ENCODE measurements around the gene PPP1R12B.
"Not testable (repeated sequence)": the region's sequence is repeated elsewhere in the genome, so short reads cannot be mapped to it uniquely, and the experiment has no call there.

Gene PPP1R12B

DNA sequence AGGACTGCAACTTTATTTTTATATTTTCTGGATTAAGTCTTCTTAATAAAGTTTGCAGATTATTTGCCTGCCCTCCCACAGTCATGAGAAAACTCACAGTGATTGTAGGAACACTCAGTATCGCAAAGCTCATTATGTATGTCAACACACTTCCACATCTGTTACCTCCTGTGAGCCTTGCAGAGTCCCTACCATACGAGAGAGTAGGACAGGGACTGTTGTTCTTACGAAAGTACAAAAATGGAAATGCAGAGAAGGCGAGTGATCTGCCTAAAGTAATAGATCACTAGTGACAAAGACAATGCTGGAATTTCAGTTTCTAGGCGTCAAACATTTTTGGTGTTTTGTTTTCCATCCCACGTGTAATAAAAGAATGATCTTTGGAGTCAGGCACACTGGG, 230.1 kb downstream of the PPP1R12B start:
- 67 to 69% methylated on average over 6 of the region's 6 CpGs for WGBS, 2 experiments
- Histone ChIP-seq H3K9me3 (ENCODE audit: control insufficient read depth, low read length) (no peaks in the 10 kb centered on the region), H3K27me3 (ENCODE audit: control insufficient read depth, insufficient read depth, low read length, poor library complexity, severe bottlenecking) (no peaks in the 10 kb centered on the region), H3K4me3 (ENCODE audit: insufficient read depth, low read depth, low read length) (no peak overlapping the region), H3K36me3 (ENCODE audit: control insufficient read depth, insufficient read depth, low read length) (no peaks in the 10 kb centered on the region), H3K27ac (ENCODE audit: insufficient read depth, low read depth, low read length, poor library complexity, severe bottlenecking) (peak overlapping the region; percentile 47), H3K4me1 (ENCODE audit: control insufficient read depth, insufficient read depth, low read length) (peaks cover 25% of the 10 kb centered on the region)

GRCh38 chr1:202579806-202580205, 231.3 kb downstream of the PPP1R12B start:
- Histone ChIP-seq H3K4me1 (ENCODE audit: control insufficient read depth, insufficient read depth, low read length) (peaks cover 25% of the 10 kb centered on the region), H3K36me3 (ENCODE audit: control insufficient read depth, insufficient read depth, low read length) (no peaks in the 10 kb centered on the region), H3K27ac (ENCODE audit: insufficient read depth, low read depth, low read length, poor library complexity, severe bottlenecking) (no peak overlapping the region), H3K27me3 (ENCODE audit: control insufficient read depth, insufficient read depth, low read length, poor library complexity, severe bottlenecking) (no peaks in the 10 kb centered on the region), H3K4me3 (ENCODE audit: insufficient read depth, low read depth, low read length) (no peak overlapping the region), H3K9me3 (ENCODE audit: control insufficient read depth, low read length) (no peaks in the 10 kb centered on the region)
- 83 to 92% methylated on average over 2 of the region's 2 CpGs for WGBS, 2 experiments

DNA sequence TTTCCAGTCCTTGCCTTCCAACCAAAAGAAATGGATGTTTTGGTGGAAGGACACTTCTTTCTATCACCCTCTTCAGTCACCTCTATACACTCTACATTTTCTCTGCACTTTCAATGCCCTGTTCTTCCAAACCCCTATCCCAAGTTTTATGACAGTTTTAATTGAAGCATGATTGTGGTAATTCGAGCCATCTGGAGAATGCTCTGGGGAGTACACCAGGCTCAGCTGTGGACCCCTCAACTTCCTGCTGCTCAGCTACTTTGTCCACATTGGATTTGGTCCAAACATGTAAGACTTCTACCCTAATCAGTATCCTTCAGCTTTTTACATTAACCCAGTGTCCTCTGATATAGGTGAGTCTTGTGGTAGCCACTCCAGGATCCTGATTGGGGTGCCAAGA, 232.1 kb downstream of the PPP1R12B start:
- H3K27ac ChIP-seq (ENCODE audit: insufficient read depth, low read depth, low read length, poor library complexity, severe bottlenecking), result no peak overlapping the region
- no peaks in the 10 kb centered on the region for H3K9me3 ChIP-seq (ENCODE audit: control insufficient read depth, low read length)
- no peak overlapping the region for H3K4me3 ChIP-seq (ENCODE audit: insufficient read depth, low read depth, low read length)
- H3K27me3 ChIP-seq (ENCODE audit: control insufficient read depth, insufficient read depth, low read length, poor library complexity, severe bottlenecking), result no peaks in the 10 kb centered on the region
- 82 to 95% methylated on average over 1 of the region's 1 CpG for WGBS, 2 experiments
- H3K4me1 ChIP-seq (ENCODE audit: control insufficient read depth, insufficient read depth, low read length), result peaks cover 25% of the 10 kb centered on the region
- H3K36me3 ChIP-seq (ENCODE audit: control insufficient read depth, insufficient read depth, low read length), result no peaks in the 10 kb centered on the region

DNA sequence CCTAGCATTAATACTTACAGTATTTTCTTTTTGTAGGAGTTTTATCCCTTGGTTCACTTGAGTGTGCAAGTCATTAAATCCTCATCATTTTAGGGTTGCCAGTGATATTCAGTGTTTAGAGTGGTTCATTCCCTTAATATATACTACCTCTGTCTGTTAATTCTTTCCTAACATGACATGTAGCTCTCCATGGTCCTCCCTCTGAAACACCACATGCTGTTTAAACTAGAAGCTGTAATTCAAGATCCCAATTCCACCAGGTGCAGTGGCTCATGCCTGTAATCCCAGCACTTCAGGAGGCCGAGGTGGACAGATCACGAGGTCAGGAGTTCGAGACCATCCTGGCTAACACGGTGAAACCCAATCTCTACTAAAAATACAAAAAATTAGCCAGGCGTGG, 233.9 kb downstream of the PPP1R12B start:
- not testable (repeated sequence) for H3K36me3 ChIP-seq (ENCODE audit: control insufficient read depth, insufficient read depth, low read length); H3K27me3 ChIP-seq (ENCODE audit: control insufficient read depth, insufficient read depth, low read length, poor library complexity, severe bottlenecking); H3K9me3 ChIP-seq (ENCODE audit: control insufficient read depth, low read length); H3K27ac ChIP-seq (ENCODE audit: insufficient read depth, low read depth, low read length, poor library complexity, severe bottlenecking); H3K4me3 ChIP-seq (ENCODE audit: insufficient read depth, low read depth, low read length)
- WGBS, 2 experiments, result 84 to 94% methylated on average over 5 of the region's 5 CpGs
- H3K4me1 ChIP-seq (ENCODE audit: control insufficient read depth, insufficient read depth, low read length), result peaks cover 22% of the 10 kb centered on the region

- H3K4me1 ChIP-seq (ENCODE audit: control insufficient read depth, insufficient read depth, low read length), result peaks cover 14% of the 10 kb centered on the region
- H3K9me3 ChIP-seq (ENCODE audit: control insufficient read depth, low read length), result no peaks in the 10 kb centered on the region
- no peaks in the 10 kb centered on the region for H3K36me3 ChIP-seq (ENCODE audit: control insufficient read depth, insufficient read depth, low read length)
- no peaks in the 10 kb centered on the region for H3K27me3 ChIP-seq (ENCODE audit: control insufficient read depth, insufficient read depth, low read length, poor library complexity, severe bottlenecking)
- no peak overlapping the region for H3K4me3 ChIP-seq (ENCODE audit: insufficient read depth, low read depth, low read length)
- no peak overlapping the region for H3K27ac ChIP-seq (ENCODE audit: insufficient read depth, low read depth, low read length, poor library complexity, severe bottlenecking)
- 90 to 94% methylated on average over 8 of the region's 8 CpGs for WGBS, 2 experiments
Observed at GRCh38 chr1:202584707-202585589, 236.4 kb downstream of the PPP1R12B start.

GRCh38 chr1:202585590-202585933, 237.1 kb downstream of the PPP1R12B start:
- no peaks in the 10 kb centered on the region for H3K36me3 ChIP-seq (ENCODE audit: control insufficient read depth, insufficient read depth, low read length)
- H3K27ac ChIP-seq (ENCODE audit: insufficient read depth, low read depth, low read length, poor library complexity, severe bottlenecking), result no peak overlapping the region
- no peaks in the 10 kb centered on the region for H3K9me3 ChIP-seq (ENCODE audit: control insufficient read depth, low read length)
- peaks cover 14% of the 10 kb centered on the region for H3K4me1 ChIP-seq (ENCODE audit: control insufficient read depth, insufficient read depth, low read length)
- no peaks in the 10 kb centered on the region for H3K27me3 ChIP-seq (ENCODE audit: control insufficient read depth, insufficient read depth, low read length, poor library complexity, severe bottlenecking)
- no peak overlapping the region for H3K4me3 ChIP-seq (ENCODE audit: insufficient read depth, low read depth, low read length)

DNA sequence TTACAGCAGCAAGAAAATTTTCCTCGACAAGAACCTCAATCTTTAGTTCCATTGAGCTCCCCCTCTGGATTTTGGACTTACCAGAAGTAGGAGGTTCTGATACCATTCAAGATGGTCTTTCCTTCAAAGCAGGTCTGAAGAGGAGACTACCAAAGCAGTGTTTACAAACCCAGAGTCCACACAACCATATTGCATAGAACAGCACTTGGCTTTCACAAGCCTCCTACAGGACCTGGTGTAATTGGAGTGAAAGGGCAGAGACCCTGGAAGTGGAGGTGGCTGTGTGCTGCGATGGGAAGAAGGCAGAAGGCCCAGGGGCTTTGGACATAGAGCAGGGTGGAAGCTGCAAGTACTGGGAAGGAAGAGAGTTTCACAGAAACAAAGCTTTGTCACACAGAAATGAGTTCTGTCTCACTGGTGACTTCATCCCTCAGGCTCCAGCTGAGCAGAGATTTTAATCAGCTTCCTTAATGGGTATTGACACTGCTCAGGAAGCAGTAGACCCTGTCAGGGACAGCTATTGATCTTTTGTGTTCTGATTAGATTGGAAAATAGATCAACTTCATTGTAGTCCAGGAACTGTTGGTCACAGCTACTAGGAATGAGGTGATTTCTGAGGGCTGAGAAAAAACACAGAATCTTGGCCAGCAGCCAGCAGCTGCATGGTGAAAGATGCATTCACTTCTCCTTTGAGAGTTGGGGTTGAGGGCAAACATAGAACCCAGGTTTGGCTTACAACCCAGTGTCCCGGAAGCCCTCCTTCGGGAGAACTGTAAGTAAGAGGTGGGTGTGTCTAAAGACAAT, 237.7 kb downstream of the PPP1R12B start:
- H3K27me3 ChIP-seq (ENCODE audit: control insufficient read depth, insufficient read depth, low read length, poor library complexity, severe bottlenecking), result no peaks in the 10 kb centered on the region
- H3K4me1 ChIP-seq (ENCODE audit: control insufficient read depth, insufficient read depth, low read length), result peaks cover 14% of the 10 kb centered on the region
- no peaks in the 10 kb centered on the region for H3K36me3 ChIP-seq (ENCODE audit: control insufficient read depth, insufficient read depth, low read length)
- H3K4me3 ChIP-seq (ENCODE audit: insufficient read depth, low read depth, low read length), result no peak overlapping the region
- H3K27ac ChIP-seq (ENCODE audit: insufficient read depth, low read depth, low read length, poor library complexity, severe bottlenecking), result peak overlapping the region; percentile 52
- WGBS, 2 experiments, result 83 to 94% methylated on average over 4 of the region's 4 CpGs
- H3K9me3 ChIP-seq (ENCODE audit: control insufficient read depth, low read length), result no peaks in the 10 kb centered on the region

- Histone ChIP-seq H3K4me1 (ENCODE audit: control insufficient read depth, insufficient read depth, low read length) (peaks cover 14% of the 10 kb centered on the region), H3K9me3 (ENCODE audit: control insufficient read depth, low read length) (no peaks in the 10 kb centered on the region), H3K36me3 (ENCODE audit: control insufficient read depth, insufficient read depth, low read length) (no peaks in the 10 kb centered on the region), H3K4me3 (ENCODE audit: insufficient read depth, low read depth, low read length) (no peak overlapping the region), H3K27ac (ENCODE audit: insufficient read depth, low read depth, low read length, poor library complexity, severe bottlenecking) (no peak overlapping the region), H3K27me3 (ENCODE audit: control insufficient read depth, insufficient read depth, low read length, poor library complexity, severe bottlenecking) (no peaks in the 10 kb centered on the region)
- WGBS, 2 experiments, result 88 to 93% methylated on average over 1 of the region's 1 CpG
Observed at GRCh38 chr1:202586871-202587270, 238.4 kb downstream of the PPP1R12B start.

- Histone ChIP-seq H3K4me1 (ENCODE audit: control insufficient read depth, insufficient read depth, low read length) (peaks cover 14% of the 10 kb centered on the region), H3K4me3 (ENCODE audit: insufficient read depth, low read depth, low read length) (no peak overlapping the region), H3K27me3 (ENCODE audit: control insufficient read depth, insufficient read depth, low read length, poor library complexity, severe bottlenecking) (no peaks in the 10 kb centered on the region), H3K9me3 (ENCODE audit: control insufficient read depth, low read length) (no peaks in the 10 kb centered on the region), H3K27ac (ENCODE audit: insufficient read depth, low read depth, low read length, poor library complexity, severe bottlenecking) (no peak overlapping the region), H3K36me3 (ENCODE audit: control insufficient read depth, insufficient read depth, low read length) (no peaks in the 10 kb centered on the region)
- 0 to 6% methylated on average over 1 of the region's 1 CpG for WGBS, 2 experiments
Observed at GRCh38 chr1:202587859-202588485, 239.5 kb downstream of the PPP1R12B start.

Data from ectodermal cell (in vitro differentiated cells).